Colonic mucosa (tissue), 4 donors: ENCODE data around the gene LHX3. TPM values are rescaled to one million over a fixed set of nuclear protein-coding genes. Genes with fewer than 3 reads are reported as not detected.

ENCODE experiments used
- DNase-seq: peaks from one replicate; pipeline ENCODE4 v3.0.0-alpha.2; 2020
- H3K27ac ChIP-seq: fragments of 200-600 bp; one replicate; pipeline ENCODE4 v1.8.0; 2021
- H3K27me3 ChIP-seq: fragments of 200-600 bp; one replicate; pipeline ENCODE4 v1.8.0; 2021
- H3K36me3 ChIP-seq: fragments of 200-600 bp; one replicate; pipeline ENCODE4 v1.8.0; 2021
- H3K4me1 ChIP-seq: fragments of 200-600 bp; one replicate; pipeline ENCODE4 v1.8.0; 2021; ENCODE audit warnings: mild to moderate bottlenecking
- H3K4me3 ChIP-seq: fragments of 200-600 bp; one replicate; pipeline ENCODE4 v1.8.0; 2021
- H3K9ac ChIP-seq, 2 donors: one replicate each; pipeline ENCODE4 v1.7.0; 2013; ENCODE audit warnings: control low read depth in 2 of 2, low read depth in 2 of 2, low read length in 2 of 2
- H3K9me3 ChIP-seq: fragments of 200-600 bp; one replicate; pipeline ENCODE4 v1.8.0; 2021
- intact Hi-C: fragments of 100-400 bp; cut with DNase I; formaldehyde crosslinking; loops from one replicate; pipeline ENCODE4 v1.14.1; 2022
- total RNA-seq, 2 donors: library from RNA; stranded (reverse); fragmentation: NEBNext Ultra II Directional in 1 of 2; extraction: Animal tissue kit (Norgen Biotek cat#: 25700) in 1 of 2; gene quantifications; one replicate each; pipeline ENCODE4 v1.2.1, GENCODE V29; 2021
- TF ChIP-seq, protein P1 (sequence below): fragments of 200-600 bp; IDR thresholded peaks from one replicate; pipeline ENCODE4 v1.8.0; 2022; ENCODE audit warnings: antibody characterized with exemption, mild to moderate bottlenecking
- donor health status: healthy.
- donor health status: DM: no; HTN: no; CAD: no.
- donor health status: DM: no; HTN: no; CAD: no.

The LHX3 gene
- total RNA-seq, 2 donors from 2014 or later, result not detected

DNA sequence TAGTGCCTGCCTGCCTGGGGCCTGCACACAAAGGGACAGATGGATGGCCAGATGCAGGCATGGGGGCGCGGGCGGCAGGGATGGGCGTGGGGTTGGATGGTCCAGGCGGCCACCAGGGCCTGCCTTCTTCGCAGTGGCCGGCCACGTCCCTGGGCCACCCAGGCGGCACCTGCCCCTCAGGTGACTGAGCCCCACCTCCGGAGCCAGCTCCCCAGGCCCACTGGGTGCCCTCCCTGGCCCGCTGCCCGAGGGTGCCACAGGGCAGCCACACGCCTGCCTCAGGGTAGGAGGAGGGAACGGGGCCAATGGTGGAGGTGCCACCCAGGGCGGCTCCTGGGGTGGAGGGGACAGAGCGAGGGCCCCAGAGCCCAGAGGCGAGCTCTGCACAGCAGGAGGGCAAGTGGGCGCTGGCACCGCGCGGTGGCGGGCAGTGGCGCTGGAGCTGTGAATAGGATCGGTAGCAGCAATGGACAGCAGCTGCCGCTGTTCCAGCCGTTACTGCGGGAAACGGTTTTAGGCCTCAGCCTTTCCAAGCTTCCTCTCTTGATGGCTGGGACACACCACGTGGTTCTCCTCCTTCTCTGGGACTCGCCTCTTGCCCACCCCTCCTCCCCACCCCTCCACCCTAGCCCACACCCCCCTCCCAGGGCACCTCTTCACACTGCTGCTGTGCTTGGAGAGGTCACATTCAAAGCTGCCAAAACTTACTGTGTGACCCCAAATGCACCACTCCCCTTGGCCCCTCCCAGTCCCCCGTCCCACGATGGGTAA, 19.1 kb downstream of the LHX3 start:
- H3K9me3 ChIP-seq, result no peaks in the 10 kb centered on the region
- no peaks in the 10 kb centered on the region for H3K36me3 ChIP-seq
- intact Hi-C loops, result no loop called here
- no peak overlapping the region for H3K4me3 ChIP-seq
- DNase-seq, result no peak
- no peaks in the 10 kb centered on the region for H3K4me1 ChIP-seq
- TF ChIP-seq, protein P1, sequence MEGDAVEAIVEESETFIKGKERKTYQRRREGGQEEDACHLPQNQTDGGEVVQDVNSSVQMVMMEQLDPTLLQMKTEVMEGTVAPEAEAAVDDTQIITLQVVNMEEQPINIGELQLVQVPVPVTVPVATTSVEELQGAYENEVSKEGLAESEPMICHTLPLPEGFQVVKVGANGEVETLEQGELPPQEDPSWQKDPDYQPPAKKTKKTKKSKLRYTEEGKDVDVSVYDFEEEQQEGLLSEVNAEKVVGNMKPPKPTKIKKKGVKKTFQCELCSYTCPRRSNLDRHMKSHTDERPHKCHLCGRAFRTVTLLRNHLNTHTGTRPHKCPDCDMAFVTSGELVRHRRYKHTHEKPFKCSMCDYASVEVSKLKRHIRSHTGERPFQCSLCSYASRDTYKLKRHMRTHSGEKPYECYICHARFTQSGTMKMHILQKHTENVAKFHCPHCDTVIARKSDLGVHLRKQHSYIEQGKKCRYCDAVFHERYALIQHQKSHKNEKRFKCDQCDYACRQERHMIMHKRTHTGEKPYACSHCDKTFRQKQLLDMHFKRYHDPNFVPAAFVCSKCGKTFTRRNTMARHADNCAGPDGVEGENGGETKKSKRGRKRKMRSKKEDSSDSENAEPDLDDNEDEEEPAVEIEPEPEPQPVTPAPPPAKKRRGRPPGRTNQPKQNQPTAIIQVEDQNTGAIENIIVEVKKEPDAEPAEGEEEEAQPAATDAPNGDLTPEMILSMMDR, result no peak
- H3K9ac ChIP-seq, result no peak overlapping the region
- H3K27me3 ChIP-seq, result peaks cover 2% of the 10 kb centered on the region
- H3K27ac ChIP-seq, result no peak overlapping the region

DNA sequence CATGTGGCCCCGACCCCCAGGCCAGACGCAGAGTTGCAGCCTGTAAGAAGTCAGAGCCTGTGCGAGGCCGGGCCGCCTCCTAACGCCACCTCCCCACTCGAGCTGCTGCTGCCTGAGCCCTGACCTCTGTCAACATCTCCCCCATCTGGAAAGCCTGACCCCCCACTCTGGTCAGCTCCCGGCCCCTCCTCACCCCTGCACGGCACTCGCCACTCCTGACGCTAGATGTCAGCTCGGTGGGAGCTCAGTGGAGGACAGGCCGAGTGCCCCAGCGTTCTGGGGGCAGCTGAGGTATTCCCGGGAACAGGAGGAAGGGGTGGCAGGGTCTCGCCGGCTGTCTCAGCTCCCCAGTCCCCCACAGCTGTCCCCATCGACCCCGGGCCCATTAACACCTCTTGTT, 19.9 kb downstream of the LHX3 start:
- H3K27ac ChIP-seq, result no peak overlapping the region
- TF ChIP-seq, protein P1, result no peak
- H3K4me3 ChIP-seq, result no peak overlapping the region
- no peak overlapping the region for H3K9ac ChIP-seq
- no peak for DNase-seq
- H3K4me1 ChIP-seq, result no peaks in the 10 kb centered on the region
- H3K36me3 ChIP-seq, result no peaks in the 10 kb centered on the region
- no peaks in the 10 kb centered on the region for H3K27me3 ChIP-seq
- intact Hi-C loops, result no loop called here
- no peaks in the 10 kb centered on the region for H3K9me3 ChIP-seq

DNA sequence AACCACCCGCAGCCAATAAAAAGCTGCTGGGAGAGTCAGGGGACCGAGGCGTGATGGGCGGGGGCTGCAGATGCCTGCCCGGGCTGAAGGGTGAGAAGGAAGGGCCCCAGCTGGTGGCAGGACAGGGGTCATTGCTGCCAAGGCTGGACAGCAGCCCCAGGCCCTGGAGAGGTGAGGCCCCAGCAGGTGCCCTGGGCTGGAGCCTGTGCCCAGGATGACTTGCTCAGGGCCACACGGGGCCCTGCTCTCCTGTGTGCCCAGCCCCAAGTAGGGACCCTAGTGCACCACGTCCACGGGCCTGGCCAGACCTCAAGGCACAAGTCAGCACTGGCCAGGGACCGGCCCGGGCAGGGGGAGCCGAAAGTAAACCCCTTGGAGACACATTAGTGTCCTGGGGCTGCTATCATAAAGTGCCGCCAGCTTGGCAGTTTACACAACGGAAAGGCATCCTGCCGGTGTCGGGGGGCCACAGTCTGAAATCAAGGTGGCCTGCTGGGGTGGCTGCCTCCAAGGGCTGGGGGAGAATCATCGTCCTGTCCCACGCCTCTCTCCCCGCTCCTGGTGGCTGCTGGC, 22.0 kb downstream of the LHX3 start:
- no peak for DNase-seq
- intact Hi-C loops, result no loop called here
- TF ChIP-seq, protein P1, result no peak
- Histone ChIP-seq H3K27me3 (no peaks in the 10 kb centered on the region), H3K9ac (no peak overlapping the region), H3K9me3 (no peaks in the 10 kb centered on the region), H3K4me1 (no peaks in the 10 kb centered on the region), H3K36me3 (no peaks in the 10 kb centered on the region), H3K4me3 (no peak overlapping the region), H3K27ac (no peak overlapping the region)

DNA sequence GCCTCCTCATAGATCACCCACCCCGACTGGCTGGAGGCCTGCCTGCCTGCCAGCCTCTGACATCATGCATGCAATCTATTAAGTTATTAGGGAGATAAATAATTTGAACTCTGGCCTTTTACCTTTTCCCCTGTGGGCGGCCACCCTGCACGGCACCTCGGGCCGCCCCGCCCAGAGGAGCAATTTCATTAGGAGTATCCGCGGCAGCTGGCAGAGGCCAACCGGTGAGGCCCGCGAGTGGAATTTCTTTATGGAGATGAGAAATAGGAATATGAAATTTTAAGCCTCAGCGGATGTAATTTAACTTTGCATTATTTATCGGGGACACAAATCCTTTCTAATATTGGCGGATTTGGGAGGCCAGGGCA, 22.5 kb downstream of the LHX3 start:
- Histone ChIP-seq H3K9me3 (no peaks in the 10 kb centered on the region), H3K27me3 (no peaks in the 10 kb centered on the region), H3K4me1 (no peaks in the 10 kb centered on the region), H3K9ac (no peak overlapping the region), H3K36me3 (no peaks in the 10 kb centered on the region), H3K27ac (no peak overlapping the region), H3K4me3 (no peak overlapping the region)
- DNase-seq, result no peak
- TF ChIP-seq, protein P1, result no peak
- intact Hi-C loops, result no loop called here

DNA sequence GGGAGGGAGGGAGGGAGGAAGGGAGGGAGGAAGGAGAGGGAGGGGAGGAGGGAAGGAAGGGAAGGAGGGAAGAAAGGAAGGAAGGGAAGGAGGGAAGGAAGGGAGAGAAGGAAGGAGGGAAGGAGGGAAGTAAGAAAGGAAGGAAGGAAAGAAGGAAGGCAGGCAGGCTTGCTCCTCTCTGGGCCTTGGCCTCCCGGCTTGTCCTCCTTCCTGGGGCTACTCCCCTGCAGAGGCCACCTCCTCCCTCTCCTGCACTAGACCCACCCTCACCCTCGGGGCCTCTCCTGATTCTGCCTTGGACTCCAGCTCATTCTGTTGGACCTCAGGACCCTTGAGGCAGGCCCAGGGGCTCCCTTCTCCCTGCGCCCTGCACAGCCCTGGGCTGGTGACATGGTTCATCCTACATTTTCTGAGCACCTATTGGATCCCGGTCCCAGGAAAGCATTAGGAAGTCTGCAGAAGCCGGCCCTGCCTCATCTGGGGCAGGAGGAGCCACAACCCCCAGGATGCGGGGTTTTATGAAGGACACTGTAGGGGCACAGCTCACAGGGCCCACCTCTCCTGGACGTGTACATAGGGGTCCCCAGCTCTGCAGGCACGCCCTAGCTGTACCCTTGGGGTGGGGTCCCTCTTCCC, 23.0 kb downstream of the LHX3 start:
- no peak overlapping the region for H3K27ac ChIP-seq
- H3K9me3 ChIP-seq, result no peaks in the 10 kb centered on the region
- intact Hi-C loops, result no loop called here
- no peak overlapping the region for H3K4me3 ChIP-seq
- TF ChIP-seq, protein P1, result no peak
- no peaks in the 10 kb centered on the region for H3K36me3 ChIP-seq
- H3K9ac ChIP-seq, result no peak overlapping the region
- no peaks in the 10 kb centered on the region for H3K27me3 ChIP-seq
- H3K4me1 ChIP-seq, result no peaks in the 10 kb centered on the region
- no peak for DNase-seq
